NCI-H82 treated with DMSO at 0.1 percent for 48 hours (cell line): ENCODE measurements around the gene XAF1.
"Not testable (repeated sequence)": the region's sequence is repeated elsewhere in the genome, so short reads cannot be mapped to it uniquely, and the experiment has no call there.

Experiments
- DNase-seq: peaks from one replicate; lab custom pipeline; 2025; ENCODE audit not compliant: unreplicated experiment; lab: John Stamatoyannopoulos, UW

The XAF1 gene

GRCh38 chr17:6753006-6753445, 2.8 kb upstream of the XAF1 start:
- no peak for DNase-seq

DNA sequence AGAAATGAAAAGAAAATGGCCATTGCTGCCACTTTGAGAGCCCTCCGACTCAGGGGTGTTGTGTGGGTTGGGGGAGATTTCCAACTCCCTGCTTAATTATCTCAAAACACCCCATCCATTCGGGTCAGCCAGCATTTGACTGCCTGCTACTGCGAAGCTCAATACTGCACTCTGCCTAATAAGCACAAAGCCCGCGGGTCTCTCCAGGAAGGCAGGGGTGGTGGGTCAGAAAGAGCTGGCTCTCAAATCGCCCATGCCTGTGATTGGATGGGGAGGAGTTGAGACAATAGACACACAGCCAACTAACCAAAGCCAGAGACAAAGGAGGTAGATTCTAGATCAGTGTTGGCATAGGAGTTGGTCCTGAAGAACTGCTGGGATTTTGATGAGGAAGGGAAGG, 2.3 kb upstream of the XAF1 start:
- no peak for DNase-seq

- DNase-seq: peak; percentile 86
These were observed 565 bp upstream of the XAF1 start for GRCh38 chr17:6755281-6755680.

GRCh38 chr17:6756425-6757031, 682 bp downstream of the XAF1 start:
- DNase-seq: no peak

DNA sequence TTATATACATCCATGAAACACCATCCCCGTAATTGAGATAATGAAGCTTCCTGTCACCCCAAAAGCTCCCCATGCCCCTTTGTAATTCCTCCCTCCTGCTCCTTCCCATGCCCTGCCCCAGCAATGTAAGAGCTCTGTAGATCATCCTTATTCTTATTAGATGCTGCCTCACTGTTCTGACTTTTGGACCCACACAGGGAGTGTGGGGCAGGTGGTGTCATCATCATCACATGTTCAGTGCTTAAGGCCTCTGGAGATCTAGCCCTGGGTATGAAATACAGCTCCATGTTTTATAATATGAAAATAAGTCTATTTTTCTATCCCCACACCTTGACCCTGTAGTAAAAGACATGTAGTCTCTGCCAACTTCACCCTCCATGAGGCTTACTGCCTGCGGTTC, 1.9 kb downstream of the XAF1 start:
- no peak for DNase-seq

DNA sequence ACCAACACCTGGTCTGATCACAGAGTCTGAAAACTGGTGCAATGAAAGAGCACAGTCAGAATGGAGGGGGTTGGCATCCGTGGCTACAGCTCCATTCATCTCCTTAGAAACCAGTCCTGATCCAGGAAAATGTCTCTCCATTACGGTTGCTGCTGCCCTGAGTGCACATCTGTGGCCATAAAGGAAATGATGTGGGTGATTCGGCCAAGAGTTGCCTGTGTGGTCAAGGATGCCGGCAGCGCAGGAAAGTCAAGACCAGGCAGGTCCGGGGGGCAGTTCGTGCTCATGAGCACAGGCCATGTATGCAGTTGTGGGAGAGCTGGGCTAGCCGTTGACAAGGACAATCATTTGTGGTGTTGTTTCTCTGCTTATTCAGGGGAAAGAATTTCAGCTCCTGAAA, 5.9 kb downstream of the XAF1 start:
- no peak for DNase-seq

- DNase-seq: no peak
These were observed 12.6 kb downstream of the XAF1 start for GRCh38 chr17:6768447-6768846.

- no peak for DNase-seq
These were observed 16.2 kb downstream of the XAF1 start for GRCh38 chr17:6772016-6772415.

GRCh38 chr17:6774906-6775305, 19.1 kb downstream of the XAF1 start:
- not testable (repeated sequence) for DNase-seq

DNA sequence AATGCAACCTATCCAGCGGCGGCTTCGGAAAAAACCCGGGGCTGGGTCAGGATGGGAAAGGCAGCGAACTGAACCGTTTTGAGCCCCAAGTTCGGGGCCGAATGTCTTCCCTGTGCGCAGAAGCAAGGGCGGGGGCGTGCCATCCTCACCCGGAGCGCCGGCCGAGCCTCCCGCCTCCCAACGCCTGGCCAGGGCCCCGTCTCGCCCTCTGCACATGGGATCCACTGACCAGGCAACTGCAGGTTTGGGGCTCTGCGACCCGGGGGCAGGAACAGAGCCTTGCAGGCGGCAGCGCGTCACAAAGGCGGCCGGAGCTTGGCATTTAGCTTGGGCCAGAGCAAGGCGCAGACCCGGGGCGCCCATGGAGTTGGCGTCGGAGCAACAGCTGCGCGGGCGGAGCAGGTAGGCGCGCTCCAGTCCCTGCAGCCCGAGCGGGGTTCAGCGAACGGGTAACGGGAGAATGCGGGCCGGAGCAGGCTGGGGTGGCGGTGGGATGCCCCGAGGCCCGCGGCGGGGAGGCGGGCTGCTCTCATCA, 20.1 kb downstream of the XAF1 start, which contains the start of gene FBXO39:
Gene FBXO39 (plus strand): TSS at position 345 of the 535 bp plus-strand sequence. CDS start 3,654 bp downstream, outside the sequence.
- DNase-seq: no peak

DNA sequence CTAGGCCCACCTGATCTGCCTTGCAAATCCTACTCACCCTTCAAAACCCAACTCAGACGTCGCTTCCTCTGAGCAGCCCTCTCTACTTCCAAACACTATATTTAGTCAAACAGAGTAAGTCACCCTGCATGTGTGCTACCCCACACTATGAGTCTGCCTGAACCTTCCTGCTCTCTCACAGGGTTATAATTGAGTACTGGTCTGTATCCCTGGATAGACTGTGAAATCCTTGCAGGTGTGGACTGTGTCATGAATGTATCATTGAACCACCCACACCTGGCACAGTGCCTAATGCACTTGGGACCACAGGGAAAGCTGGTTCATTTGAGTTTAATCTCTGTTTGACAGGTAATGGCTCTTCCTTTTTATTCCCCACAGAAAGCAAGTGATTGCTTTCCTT, 23.6 kb downstream of the XAF1 start:
- DNase-seq: no peak

DNA sequence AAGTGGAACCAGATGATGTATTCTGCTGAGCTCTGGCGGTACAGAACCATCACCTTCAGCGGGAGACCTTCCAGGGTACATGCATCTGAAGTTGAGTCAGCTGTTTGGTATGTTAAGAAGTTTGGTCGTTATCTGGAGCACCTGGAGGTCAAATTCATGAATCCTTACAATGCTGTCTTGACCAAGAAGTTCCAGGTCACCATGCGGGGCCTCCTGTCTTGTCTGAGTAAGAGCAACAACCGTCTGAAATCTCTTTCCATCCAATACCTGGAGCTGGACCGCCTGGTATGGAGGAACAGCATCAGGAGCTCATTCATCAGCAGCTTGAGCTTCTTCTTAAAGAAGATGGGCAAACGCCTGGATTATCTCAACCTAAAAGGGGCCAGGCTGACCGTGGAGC, 24.2 kb downstream of the XAF1 start:
- no peak for DNase-seq

DNA sequence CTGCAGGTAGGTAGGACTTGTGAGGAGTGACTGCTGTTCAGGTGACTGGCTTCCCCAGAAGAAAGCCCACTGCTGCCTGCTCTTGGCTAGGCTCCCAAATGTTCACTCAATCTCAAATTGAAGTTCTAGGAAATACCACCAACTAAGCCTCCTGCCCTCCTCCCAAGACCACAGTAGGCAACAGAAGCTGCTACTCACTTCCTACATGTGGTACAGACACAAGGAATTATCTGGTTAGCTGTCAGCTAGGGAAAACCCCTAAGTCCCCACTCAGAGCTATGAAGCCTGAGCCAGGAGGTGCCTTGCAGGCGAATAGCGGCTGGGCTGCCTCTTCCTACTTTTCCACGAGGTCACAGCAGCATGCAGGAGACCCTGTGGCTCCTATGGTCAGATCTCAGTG, 25.0 kb downstream of the XAF1 start:
- DNase-seq: no peak

DNA sequence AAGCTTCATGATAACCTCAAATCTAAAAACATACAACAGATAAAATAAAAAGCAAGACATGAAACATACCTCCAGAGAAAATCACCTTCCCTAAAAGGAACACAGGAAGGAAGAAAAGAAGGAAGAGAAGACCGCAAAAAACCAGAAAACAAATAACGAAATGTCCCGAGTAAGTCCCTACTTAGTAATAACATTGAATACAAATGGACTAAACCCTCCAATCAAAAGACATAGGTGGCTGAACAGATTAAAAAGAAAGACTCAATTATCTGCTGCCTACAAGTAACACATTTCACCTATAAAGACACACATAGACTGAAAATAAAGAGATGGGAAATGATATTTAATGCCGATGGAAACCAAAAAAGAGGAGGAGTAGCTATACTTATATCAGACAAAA, 26.4 kb downstream of the XAF1 start:
- DNase-seq: no peak

DNA sequence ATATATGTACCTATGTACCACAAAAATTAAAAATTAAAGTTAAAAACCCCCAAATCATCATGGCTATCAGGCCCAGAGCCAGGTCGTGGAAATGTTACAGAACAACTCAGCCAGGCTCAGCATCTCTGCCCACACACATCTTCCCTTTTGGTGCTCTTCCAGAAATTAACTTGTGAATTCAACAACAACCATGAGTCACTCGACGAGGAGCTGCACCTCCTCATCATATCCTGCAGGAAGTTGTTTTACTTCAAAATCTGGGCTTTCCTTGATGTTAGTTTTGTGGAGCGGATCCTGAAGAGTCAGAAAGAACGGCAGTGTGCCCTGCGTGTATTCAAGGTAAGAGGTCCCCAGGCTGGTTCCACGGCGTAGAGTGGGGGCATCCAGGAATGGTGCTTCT, 30.8 kb downstream of the XAF1 start:
- DNase-seq: no peak

DNA sequence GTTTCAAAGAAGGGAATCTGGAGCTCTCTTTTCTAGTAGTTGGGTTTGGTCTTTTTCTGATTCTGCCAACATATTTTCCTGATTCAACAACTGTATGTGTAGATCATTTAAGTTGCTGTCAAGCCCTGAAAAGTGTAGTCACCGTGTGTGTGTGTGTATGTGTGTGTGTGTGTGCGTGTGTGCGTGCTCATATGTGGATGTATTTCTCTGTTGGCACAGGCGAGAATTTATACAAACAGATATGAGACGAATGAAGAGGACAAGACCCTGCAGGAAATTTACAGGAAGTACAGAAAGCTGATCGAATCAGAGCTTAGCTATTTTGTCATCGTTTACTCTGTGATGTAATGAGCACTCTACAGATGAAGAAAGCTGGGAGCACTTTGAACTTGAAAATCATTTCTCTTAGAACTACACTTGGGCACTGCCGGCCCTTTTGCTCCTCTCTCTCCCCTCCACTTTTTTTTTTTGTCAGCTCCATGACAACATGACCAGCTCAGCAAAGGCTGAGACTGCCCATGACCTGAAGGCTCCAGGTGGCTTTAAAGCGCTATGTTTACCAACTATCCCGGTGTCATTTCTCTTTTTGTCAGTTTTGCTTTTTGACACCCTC, 31.3 kb downstream of the XAF1 start:
- no peak for DNase-seq

DNA sequence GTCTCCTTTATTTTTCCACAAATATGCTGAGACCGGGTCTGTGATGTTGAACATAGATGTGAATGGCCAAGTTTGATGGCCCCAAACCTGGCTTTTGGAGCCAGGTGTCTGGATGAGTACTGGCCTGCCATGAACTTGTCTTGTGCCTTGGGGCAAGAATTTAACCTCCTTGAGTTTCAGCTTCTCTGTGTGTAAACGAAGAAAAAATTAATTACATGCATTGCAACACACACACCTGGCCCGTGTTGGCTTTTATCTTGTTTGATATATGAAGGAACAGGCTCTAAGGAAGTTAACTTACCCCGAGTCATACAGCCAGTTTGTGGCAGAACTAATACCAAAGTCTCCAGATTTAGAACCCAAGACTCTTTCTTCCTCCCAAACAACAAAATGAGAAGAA, 33.3 kb downstream of the XAF1 start:
- DNase-seq: no peak

- DNase-seq: no peak
These were observed 38.1 kb downstream of the XAF1 start for GRCh38 chr17:6793748-6794493.

GRCh38 chr17:6796017-6796886, 40.4 kb downstream of the XAF1 start:
- no peak for DNase-seq

DNA sequence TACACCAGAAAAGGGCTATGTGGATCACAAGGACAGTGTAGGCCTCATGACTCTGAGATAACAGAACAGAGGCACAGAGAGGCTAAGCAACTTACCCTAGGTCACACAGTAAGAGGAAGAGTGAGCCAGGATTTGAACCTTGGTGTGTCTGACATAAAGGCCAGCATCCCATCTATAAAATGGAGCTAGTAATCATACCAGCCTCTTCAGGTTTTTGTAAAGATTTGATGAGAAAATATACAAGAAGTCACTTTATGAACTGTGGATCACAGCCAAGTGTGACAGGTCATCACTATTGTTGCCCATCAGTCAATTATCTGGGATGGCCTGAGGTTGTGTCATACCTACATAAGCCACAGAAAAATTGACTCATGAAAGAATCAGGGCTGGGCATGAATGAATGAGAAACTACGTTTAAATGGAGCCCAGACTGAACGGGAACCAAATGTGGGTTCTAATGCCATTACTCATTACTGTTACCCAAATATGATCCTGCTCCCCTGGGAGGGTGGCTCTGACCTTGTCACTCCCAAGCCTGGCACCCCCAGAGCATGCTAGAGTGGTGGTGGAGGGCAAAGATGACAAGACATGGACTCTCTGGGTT, 41.1 kb downstream of the XAF1 start:
- DNase-seq: no peak
